ENCODE measurements around the gene SELENOM. TPM values are rescaled to one million over a fixed set of nuclear protein-coding genes. Genes with fewer than 3 reads are reported as not detected.

SELENOM gene
- total and polyA plus RNA-seq, 2 of the 8 experiments (the other 6 are each of a cell fraction or from before 2014, with no cell fraction given) = 22.7 to 40.0 TPM

- no peak overlapping the region for H4K91ac ChIP-seq (replicated peaks; ENCODE audit: insufficient read length, low read length)
- H3K36me3 ChIP-seq (ENCODE audit: control insufficient read depth in 2 of 4, insufficient read depth in 4 of 4, low read length in 3 of 4) = peaks cover 9 to 29% (median 17%) of the 10 kb centered on the region in 4 experiments; a peak in 7 of 8 replicates
- no peak for FAIRE-seq
- no peak overlapping the region for H2BK120ac ChIP-seq (replicated peaks; ENCODE audit: low read depth, low read length)
- no peak overlapping the region for H2BK12ac ChIP-seq (ENCODE audit: low read depth, low read length)
- no peaks in the 10 kb centered on the region for H3K27me3 ChIP-seq (replicated peaks in 1 of 4; ENCODE audit: control insufficient read depth in 3 of 4, extremely low read depth in 1 of 4, insufficient read depth in 3 of 4, low read length in 3 of 4)
- H4K5ac ChIP-seq (ENCODE audit: insufficient read length, low read depth, low read length) = no peak overlapping the region
- H3K23ac ChIP-seq (ENCODE audit: insufficient read length) = no peak overlapping the region
- DNase-seq (ENCODE audit: low read depth in 1 of 2, low spot score in 2 of 2) = no peak
- H3K14ac ChIP-seq (ENCODE audit: insufficient read length) = no peak overlapping the region
- no peak overlapping the region for H3K9ac ChIP-seq (replicated peaks in 1 of 4; ENCODE audit: extremely low read depth in 1 of 4, low read depth in 3 of 4, low read length in 3 of 4)
- H3K79me2 ChIP-seq (ENCODE audit: control insufficient read depth in 1 of 2, insufficient read depth in 2 of 2, low read length in 2 of 2) = peaks cover 0 to 20% of the 10 kb centered on the region in 2 experiments; a peak in 3 of 4 replicates
- no peak overlapping the region for H4K8ac ChIP-seq (ENCODE audit: extremely low read depth, insufficient read depth, low read length)
- ChIA-PET CTCF (ENCODE audit: partially characterized antibody) (interaction anchor here (1.3 to 6.1 kb wide), 3 partner anchors 13 to 33 kb away, joined by 4 to 49 read pairs (median 4); no protein-coding TSS in a partner anchor), POLR2A (ENCODE audit: partially characterized antibody) (interaction anchor here (0.6 to 2.7 kb wide), 3 partner anchors 7 to 130 kb away, joined by 3 to 12 read pairs (median 3); no protein-coding TSS in a partner anchor)
- peak overlapping the region; percentile 87 to 99; a peak in 2 of 4 replicates for H3K4me2 ChIP-seq (ENCODE audit: insufficient read depth in 1 of 2, low read depth in 2 of 2, low read length in 2 of 2)
- H3K18ac ChIP-seq (ENCODE audit: extremely low read depth, low read length) = no peak overlapping the region
- H4K20me1 ChIP-seq (replicated peaks in 1 of 2; ENCODE audit: control insufficient read depth in 1 of 2, insufficient read depth in 2 of 2, low read length in 2 of 2) = peaks cover 4 to 22% of the 10 kb centered on the region in 2 experiments
- peaks cover 12% of the 10 kb centered on the region for H3K23me2 ChIP-seq (ENCODE audit: low read depth, low read length)
- H3K9me3 ChIP-seq (ENCODE audit: insufficient read depth in 2 of 2, low read depth in 1 of 2, low read length in 1 of 2) = no peaks in the 10 kb centered on the region
- no peak overlapping the region for H2AK5ac ChIP-seq (ENCODE audit: low read depth, low read length)
- no peak overlapping the region for H3K27ac ChIP-seq (ENCODE audit: low read depth, low read length)
- H2AFZ ChIP-seq (ENCODE audit: low read length) = no peak overlapping the region
- H3K4me1 ChIP-seq (replicated peaks in 1 of 4; ENCODE audit: control insufficient read depth in 3 of 4, insufficient read depth in 4 of 4, low read length in 3 of 4) = peaks cover 7 to 25% (median 17%) of the 10 kb centered on the region in 4 experiments
- no peak overlapping the region for H2BK20ac ChIP-seq (ENCODE audit: low read length)
- no peak overlapping the region for H2BK15ac ChIP-seq (ENCODE audit: low read length)
- H2BK5ac ChIP-seq (ENCODE audit: low read depth, low read length) = peak overlapping the region; percentile 77
- H3K56ac ChIP-seq (replicated peaks; ENCODE audit: insufficient read length, low read depth, low read length) = no peak overlapping the region
- WGBS, 2 experiments (ENCODE audit: extremely low coverage in 1 of 2, insufficient coverage in 1 of 2, insufficient read length in 1 of 2, insufficient replicate concordance in 2 of 2, low coverage in 1 of 2, low lambda C conversion rate in 2 of 2, missing lambda C conversion rate in 1 of 2) = 96% methylated on average over 9 of the region's 10 CpGs; no CpG with 5 or more reads in 1 of the 2 experiments
- no peak overlapping the region for H3K4ac ChIP-seq (replicated peaks; ENCODE audit: insufficient read length, low read depth, low read length)
- H3K79me1 ChIP-seq (ENCODE audit: low read depth, low read length) = peaks cover 15% of the 10 kb centered on the region; the same call in 1 of the 2 replicates
- H3K4me3 ChIP-seq (ENCODE audit: extremely low read depth in 1 of 4, insufficient read depth in 2 of 4, low read depth in 3 of 4, low read length in 4 of 4) = no peak overlapping the region
- TF ChIP-seq SRF (IDR thresholded peaks at IDR 0.05; ENCODE audit: low read depth, low read length) (no peak), CTCF (IDR thresholded peaks at IDR 0.05; ENCODE audit: control extremely low read depth in 1 of 3, insufficient read depth in 1 of 3, low read depth in 1 of 3, low read length in 3 of 3) (no peak), ATF2 (IDR thresholded peaks at IDR 0.05; ENCODE audit: low read length) (no peak), CREB1 (IDR thresholded peaks at IDR 0.05) (no peak), E2F6 (IDR thresholded peaks at IDR 0.05) (no peak), NANOG (IDR thresholded peaks at IDR 0.05; ENCODE audit: insufficient read depth, low read depth, low read length, poor library complexity, severe bottlenecking) (no peak), JUND (IDR thresholded peaks at IDR 0.05; ENCODE audit: low read length) (no peak), CEBPB (IDR thresholded peaks at IDR 0.05; ENCODE audit: low read depth, low read length) (no peak), RXRA (IDR thresholded peaks at IDR 0.05; ENCODE audit: insufficient read depth, low read depth, low read length) (no peak)
These were observed 30.8 kb upstream of the SELENOM start for GRCh38 chr22:31138126-31138525.
